Keratinocyte (primary cell): Measurements from ENCODE around the gene STRBP. TPM values are rescaled to one million over a fixed set of nuclear protein-coding genes. Genes with fewer than 3 reads are reported as not detected.

Experiments
- DNase-seq: peaks from one replicate; pipeline ENCODE4 v3.0.0-alpha.2; 2011; ENCODE audit warnings: low read depth, missing footprints, low spot score
- FAIRE-seq: peaks from 2 replicates; lab custom pipeline; 2011; peaks lifted over from hg19 to GRCh38; lab: Jason Lieb, UNC
- H2AFZ ChIP-seq: 2 replicates; pipeline ENCODE4 v1.6.0; 2012; ENCODE audit warnings: low read length, control low read depth, inconsistent platforms; ENCODE audit not compliant: control insufficient read depth
- H3K27ac ChIP-seq: 2 replicates; pipeline ENCODE4 v1.5.1; 2011; ENCODE audit warnings: low read length; ENCODE audit not compliant: control insufficient read depth, insufficient read depth
- H3K27me3 ChIP-seq: 3 replicates; pipeline ENCODE4 v1.6.0; 2011; ENCODE audit warnings: low read length; ENCODE audit not compliant: control insufficient read depth, insufficient read depth; ENCODE audit errors: extremely low read depth
- H3K36me3 ChIP-seq, 2 experiments: 2 replicates in 1 of 2; 3 replicates in 1 of 2; pipeline ENCODE4 v1.5.1; 2011; ENCODE audit warnings: low read length in 2 of 2, mild to moderate bottlenecking in 1 of 2; ENCODE audit not compliant: control insufficient read depth in 2 of 2, insufficient read depth in 2 of 2; ENCODE audit errors: extremely low read depth in 1 of 2
- H3K4me1 ChIP-seq: 3 replicates; pipeline ENCODE4 v1.5.1; 2011; ENCODE audit warnings: low read length; ENCODE audit not compliant: control insufficient read depth, insufficient read depth; ENCODE audit errors: extremely low read depth
- H3K4me2 ChIP-seq: 3 replicates; pipeline ENCODE4 v1.6.0; 2011; ENCODE audit warnings: low read depth, low read length; ENCODE audit not compliant: control insufficient read depth, insufficient read depth; ENCODE audit errors: extremely low read depth
- H3K4me3 ChIP-seq, 3 experiments: fragments of 200-600 bp in 1 of 3; sonication (generic) in 1 of 3; 2 replicates in 2 of 3; 3 replicates in 1 of 3; pipeline ENCODE4 v1.5.1; 2011 to 2016; ENCODE audit warnings: low read length in 3 of 3, mild to moderate bottlenecking in 3 of 3, control low read depth in 2 of 3, inconsistent platforms in 1 of 3, low read depth in 1 of 3, mixed read lengths in 1 of 3, mixed run types in 1 of 3, moderate library complexity in 1 of 3; ENCODE audit not compliant: control insufficient read depth in 2 of 3, insufficient read depth in 2 of 3; ENCODE audit errors: extremely low read depth in 1 of 3
- H3K79me2 ChIP-seq: 2 replicates; pipeline ENCODE4 v1.6.0; 2012; ENCODE audit warnings: low read length; ENCODE audit not compliant: control insufficient read depth, insufficient read depth
- H3K9ac ChIP-seq: 3 replicates; pipeline ENCODE4 v1.6.0; 2011; ENCODE audit warnings: low read length; ENCODE audit not compliant: control insufficient read depth, insufficient read depth; ENCODE audit errors: extremely low read depth
- H3K9me1 ChIP-seq: 3 replicates; pipeline ENCODE4 v1.6.0; 2011; ENCODE audit warnings: low read length; ENCODE audit not compliant: control insufficient read depth, insufficient read depth; ENCODE audit errors: extremely low read depth
- H3K9me3 ChIP-seq: 2 replicates; pipeline ENCODE4 v1.5.1; 2012; ENCODE audit warnings: low read depth, low read length; ENCODE audit not compliant: control insufficient read depth
- H4K20me1 ChIP-seq: 3 replicates; pipeline ENCODE4 v1.6.0; 2011; ENCODE audit warnings: low read length; ENCODE audit not compliant: control insufficient read depth, insufficient read depth; ENCODE audit errors: extremely low read depth
- CTCF ChIP-seq, 3 experiments: IDR thresholded peaks in 1 of 3; conservative IDR thresholded peaks in 1 of 3; optimal IDR thresholded peaks in 1 of 3; 2 replicates in 2 of 3; 3 replicates in 1 of 3; pipeline versions ENCODE3 to v1.5.1; 2011; ENCODE audit warnings: low read length in 3 of 3, mild to moderate bottlenecking in 3 of 3, moderate library complexity in 2 of 3, control low read depth in 1 of 3, inconsistent platforms in 1 of 3; ENCODE audit not compliant: insufficient read depth in 2 of 3; ENCODE audit errors: extremely low read depth in 1 of 3
- EZH2 ChIP-seq: IDR thresholded peaks from one replicate; pipeline ENCODE4 v1.6.1; 2012; ENCODE audit warnings: inconsistent platforms, mild to moderate bottlenecking, low read length, moderate library complexity
- dilution Hi-C: fragments of 300-500 bp; cut with MboI; formaldehyde crosslinking; loops from one replicate; pipeline ENCODE4 v1.7.0; 2020; ENCODE audit warnings: low sequenced_read_pairs; ENCODE audit not compliant: extremely low pct_ligation_motif_present
- polyA plus RNA-seq, 5 experiments: library from polyadenylated mRNA; depleted of rRNA in 3 of 5; stranded (reverse) in 3 of 5; stranded (forward) in 1 of 5; unstranded in 1 of 5; fragments of >200 nt; gene quantifications; 1 replicate in 1 of 5; 2 replicates in 3 of 5; 3 replicates in 1 of 5; pipeline versions ENCODE4 v1.2.1 to v1.2.3, GENCODE V29; 2011 to 2012; ENCODE audit warnings: missing spikeins in 2 of 5, low read depth in 1 of 5, low replicate concordance in 1 of 5

Gene STRBP
- polyA plus RNA-seq, 1 donor (not counting 4 experiments of a cell fraction or from before 2014, with no cell fraction given), result 11.3 TPM

GRCh38 chr9:123089790-123090189 lies 178.6 kb downstream of the STRBP start:
- Histone ChIP-seq H4K20me1 (no peaks in the 10 kb centered on the region), H3K9ac (no peak overlapping the region), H3K36me3 (peaks cover 13 to 20% of the 10 kb centered on the region in 2 experiments), H3K9me3 (no peaks in the 10 kb centered on the region), H3K4me1 (no peaks in the 10 kb centered on the region), H3K4me3 (no peak overlapping the region), H3K4me2 (no peak overlapping the region), H3K79me2 (no peaks in the 10 kb centered on the region), H2AFZ (no peak overlapping the region), H3K9me1 (no peaks in the 10 kb centered on the region), H3K27ac (no peak overlapping the region), H3K27me3 (no peaks in the 10 kb centered on the region)
- FAIRE-seq (no peak), DNase-seq (no peak)
- dilution Hi-C loops, result no loop called here
- TF ChIP-seq CTCF (optimal IDR thresholded peaks at IDR 0.05 in 1 of 3, IDR thresholded peaks at IDR 0.05 in 1 of 3, conservative IDR thresholded peaks at IDR 0.05 in 1 of 3; ENCODE audit: extremely low read depth in 1 of 3, insufficient read depth in 2 of 3, low read length in 3 of 3) (no peak), EZH2 (no peak)

- DNase-seq, result no peak
- H3K27me3 ChIP-seq, result no peaks in the 10 kb centered on the region
- dilution Hi-C loops, result no loop called here
- FAIRE-seq, result no peak
- H3K4me3 ChIP-seq, result no peak overlapping the region
- TF ChIP-seq CTCF (optimal IDR thresholded peaks at IDR 0.05 in 1 of 3, IDR thresholded peaks at IDR 0.05 in 1 of 3, conservative IDR thresholded peaks at IDR 0.05 in 1 of 3; ENCODE audit: extremely low read depth in 1 of 3, insufficient read depth in 2 of 3, low read length in 3 of 3) (no peak), EZH2 (no peak)
- peaks cover 13 to 21% of the 10 kb centered on the region in 2 experiments for H3K36me3 ChIP-seq
- H3K9me1 ChIP-seq, result no peaks in the 10 kb centered on the region
- H3K9ac ChIP-seq, result no peak overlapping the region
- H3K27ac ChIP-seq, result no peak overlapping the region
- H3K79me2 ChIP-seq, result no peaks in the 10 kb centered on the region
- no peak overlapping the region for H2AFZ ChIP-seq
- H3K9me3 ChIP-seq, result no peaks in the 10 kb centered on the region
- H4K20me1 ChIP-seq, result no peaks in the 10 kb centered on the region
- H3K4me2 ChIP-seq, result no peak overlapping the region
- H3K4me1 ChIP-seq, result no peaks in the 10 kb centered on the region
Measured at GRCh38 chr9:123089040-123089439, 179.3 kb downstream of the STRBP start.
